GM23338 (cell line): Measurements from ENCODE around the gene NIPAL4. TPM values are rescaled to one million over a fixed set of nuclear protein-coding genes. Genes with fewer than 3 reads are reported as not detected.

Experiments used
- ATAC-seq: fragments of 200-7000 bp; cut with Tn5 transposase; 3 replicates; pipeline ENCODE4 v1.9.1; 2020
- DNase-seq: peaks from one replicate; pipeline ENCODE4 v3.0.0-alpha.2; 2015; ENCODE audit warnings: low spot score
- H2AFZ ChIP-seq: fragments of 200-600 bp; sonication (generic); 2 replicates; pipeline ENCODE4 v1.8.0; 2016; ENCODE audit warnings: antibody characterized with exemption, mild to moderate bottlenecking, moderate library complexity
- H3F3A ChIP-seq: fragments of 200-600 bp; sonication (generic); replicated peaks from 2 replicates; pipeline ENCODE4 v1.8.0; 2017; ENCODE audit warnings: antibody characterized with exemption, mixed run types, low read depth
- H3K27ac ChIP-seq: fragments of 200-600 bp; sonication (generic); 2 replicates; pipeline ENCODE4 v1.6.1; 2016; ENCODE audit warnings: low read depth
- H3K27me3 ChIP-seq: fragments of 200-600 bp; sonication (generic); 2 replicates; pipeline ENCODE4 v1.8.0; 2016; ENCODE audit warnings: mild to moderate bottlenecking, mixed run types, moderate library complexity; ENCODE audit not compliant: insufficient read depth
- H3K36me3 ChIP-seq: fragments of 200-600 bp; sonication (generic); 2 replicates; pipeline ENCODE4 v1.8.0; 2016; ENCODE audit warnings: mild to moderate bottlenecking; ENCODE audit not compliant: insufficient read depth
- H3K4me1 ChIP-seq: fragments of 200-600 bp; sonication (generic); 2 replicates; pipeline ENCODE4 v1.8.0; 2016; ENCODE audit warnings: mild to moderate bottlenecking, moderate library complexity; ENCODE audit not compliant: insufficient read depth
- H3K4me2 ChIP-seq: fragments of 200-600 bp; sonication (generic); 2 replicates; pipeline ENCODE4 v1.7.1; 2017; ENCODE audit warnings: mixed run types
- H3K4me3 ChIP-seq: fragments of 200-600 bp; sonication (generic); 2 replicates; pipeline ENCODE4 v1.6.1; 2016; ENCODE audit warnings: mixed run types
- H3K79me2 ChIP-seq: fragments of 200-600 bp; sonication (generic); replicated peaks from 2 replicates; pipeline ENCODE4 v1.8.0; 2017; ENCODE audit warnings: mild to moderate bottlenecking; ENCODE audit not compliant: insufficient read depth
- H3K9me2 ChIP-seq: fragments of 200-600 bp; sonication (generic); 2 replicates; pipeline ENCODE4 v1.8.0; 2017; ENCODE audit not compliant: insufficient read depth
- H4K20me1 ChIP-seq: fragments of 200-600 bp; sonication (generic); replicated peaks from 2 replicates; pipeline ENCODE4 v1.8.0; 2017; ENCODE audit warnings: mild to moderate bottlenecking; ENCODE audit not compliant: insufficient read depth
- H3K27ac Mint-ChIP-seq: 2 replicates; pipeline ENCODE4 v1.8.0; 2020; ENCODE audit warnings: inconsistent platforms, mild to moderate bottlenecking, moderate library complexity, mixed read lengths
- H3K27me3 Mint-ChIP-seq: 3 replicates; pipeline ENCODE4 v1.8.0; 2022; ENCODE audit warnings: low read depth, mild to moderate bottlenecking, moderate library complexity, mixed read lengths, inconsistent platforms; ENCODE audit not compliant: insufficient read depth, poor library complexity
- H3K36me3 Mint-ChIP-seq: 3 replicates; pipeline ENCODE4 v1.8.0; 2021; ENCODE audit warnings: low read depth, mild to moderate bottlenecking, inconsistent platforms, moderate library complexity, mixed read lengths
- H3K4me1 Mint-ChIP-seq: 3 replicates; pipeline ENCODE4 v1.8.0; 2020; ENCODE audit warnings: mild to moderate bottlenecking, inconsistent platforms, mixed read lengths
- H3K4me3 Mint-ChIP-seq: 3 replicates; pipeline ENCODE4 v1.8.0; 2021; ENCODE audit warnings: moderate library complexity, mild to moderate bottlenecking, inconsistent platforms, mixed read lengths
- H3K9me3 Mint-ChIP-seq: 3 replicates; pipeline ENCODE4 v1.8.0; 2020; ENCODE audit warnings: moderate library complexity, mild to moderate bottlenecking, inconsistent platforms, mixed read lengths
- CREB1 ChIP-seq: fragments of 250-450 bp; sonication (Bioruptor Pico); IDR thresholded peaks from 2 replicates; pipeline ENCODE4 v1.5.0; 2020; ENCODE audit warnings: low read depth, mild to moderate bottlenecking, moderate library complexity
- EZH2 ChIP-seq: fragments of 200-600 bp; sonication (generic); IDR thresholded peaks from one replicate; pipeline ENCODE4 v1.8.0; 2017; ENCODE audit warnings: antibody characterized with exemption, mild to moderate bottlenecking, low read depth; ENCODE audit not compliant: unreplicated experiment
- EZH2phosphoT487 ChIP-seq: fragments of 200-600 bp; sonication (generic); IDR thresholded peaks from one replicate; pipeline ENCODE4 v1.8.1; 2018; ENCODE audit warnings: antibody characterized with exemption; ENCODE audit not compliant: unreplicated experiment
- JUNB ChIP-seq: IDR thresholded peaks from one replicate; pipeline ENCODE4 v1.6.1; 2016; ENCODE audit warnings: antibody characterized with exemption; ENCODE audit not compliant: unreplicated experiment
- NANOG ChIP-seq: IDR thresholded peaks from 2 replicates; pipeline ENCODE4 v1.6.1; 2016; ENCODE audit warnings: antibody characterized with exemption, borderline replicate concordance
- POLR2AphosphoS5 ChIP-seq: IDR thresholded peaks from 2 replicates; pipeline ENCODE4 v1.6.1; 2016; ENCODE audit warnings: antibody characterized with exemption, low read depth
- STAT1 ChIP-seq: IDR thresholded peaks from one replicate; pipeline ENCODE4 v1.6.1; 2016; ENCODE audit warnings: antibody characterized with exemption; ENCODE audit not compliant: unreplicated experiment
- ZNF114 ChIP-seq: fragments of 250-450 bp; sonication (Bioruptor Pico); IDR thresholded peaks from 2 replicates; pipeline ENCODE4 v1.5.0; 2020; ENCODE audit warnings: mild to moderate bottlenecking, moderate library complexity
- ZNF331 ChIP-seq: fragments of 250-450 bp; sonication (Bioruptor Pico); IDR thresholded peaks from 2 replicates; pipeline ENCODE4 v1.5.0; 2020; ENCODE audit warnings: low read depth, mild to moderate bottlenecking, moderate library complexity
- polyA plus RNA-seq: library from polyadenylated mRNA; unstranded; fragments of >200 nt; fragmentation: Nextera tagmentation; extraction: Ambion mirVana; gene quantifications from 2 replicates; pipeline ENCODE4 v1.2.1, GENCODE V29; 2016
- total RNA-seq: library from RNA; depleted of rRNA; stranded (reverse); fragments of >200 nt; shearing (Covaris generic); gene quantifications from 2 replicates; pipeline ENCODE4 v1.2.3, GENCODE V29; 2014
- TF ChIP-seq, protein P1 (sequence below), 2 experiments: fragments of 200-600 bp in 1 of 2; sonication (generic) in 1 of 2; conservative IDR thresholded peaks; 2 replicates each; pipeline versions ENCODE4 v1.5.1 to v1.6.1; 2016 to 2017; ENCODE audit warnings: antibody characterized with exemption in 2 of 2, low read depth in 2 of 2, mild to moderate bottlenecking in 2 of 2, moderate library complexity in 1 of 2
- TF ChIP-seq, protein P2 (sequence below): fragments of 250-450 bp; sonication (Bioruptor Pico); IDR thresholded peaks from 2 replicates; pipeline ENCODE4 v1.5.0; 2020; ENCODE audit warnings: mild to moderate bottlenecking, moderate library complexity
- TF ChIP-seq, protein P3 (sequence below): IDR thresholded peaks from 2 replicates; pipeline ENCODE4 v1.6.1; 2016; ENCODE audit warnings: antibody characterized with exemption
- TF ChIP-seq, protein P4 (sequence below): IDR thresholded peaks from one replicate; pipeline ENCODE4 v1.6.1; 2018; ENCODE audit warnings: antibody characterized with exemption; ENCODE audit not compliant: unreplicated experiment

Gene NIPAL4
- total and polyA plus RNA-seq, 2 experiments from 2014 or later = 0.21 TPM; not detected in 1

DNA sequence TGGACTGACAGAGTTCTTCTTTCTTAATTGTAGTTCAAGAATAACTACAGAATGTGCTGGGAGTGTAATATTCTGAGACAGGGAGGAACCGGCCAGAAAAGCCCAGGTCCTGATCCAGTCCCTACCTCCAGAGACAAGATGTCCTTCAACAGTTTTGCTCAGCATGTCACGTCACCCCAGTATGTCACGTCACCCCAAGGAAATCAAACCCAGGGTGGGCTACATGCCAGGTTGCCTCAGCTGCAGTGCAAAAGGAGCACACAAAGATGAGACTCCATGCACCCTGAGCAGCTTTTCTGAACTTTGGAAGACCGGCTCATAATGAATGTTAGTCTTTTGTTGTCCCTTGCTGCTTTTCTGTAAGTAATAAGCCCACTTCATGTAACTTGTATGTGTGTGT lies 25.9 kb upstream of the NIPAL4 start:
- Histone ChIP-seq H3K27me3 (no peaks in the 10 kb centered on the region), H3K79me2 (no peaks in the 10 kb centered on the region), H3K4me2 (no peak overlapping the region), H2AFZ (no peak overlapping the region), H3K36me3 (peaks cover 3% of the 10 kb centered on the region; the same call in 1 of the 2 replicates), H3K27ac (no peak overlapping the region), H3K9me2 (no peaks in the 10 kb centered on the region), H4K20me1 (no peaks in the 10 kb centered on the region), H3K4me3 (no peak overlapping the region), H3F3A (no peaks in the 10 kb centered on the region), H3K4me1 (no peaks in the 10 kb centered on the region)
- H3K27ac Mint-ChIP-seq = no peak overlapping the region
- no peaks in the 10 kb centered on the region for H3K4me1 Mint-ChIP-seq
- H3K9me3 Mint-ChIP-seq = peaks cover 4% of the 10 kb centered on the region; the same call in 1 of the 3 replicates
- TF ChIP-seq ZNF114 (no peak), NANOG (no peak), POLR2AphosphoS5 (no peak), STAT1 (no peak), EZH2 (no peak), JUNB (no peak), ZNF331 (CRISPR knock-in tag) (no peak), EZH2phosphoT487 (no peak), CREB1 (CRISPR knock-in tag) (no peak)
- TF ChIP-seq, protein P1, sequence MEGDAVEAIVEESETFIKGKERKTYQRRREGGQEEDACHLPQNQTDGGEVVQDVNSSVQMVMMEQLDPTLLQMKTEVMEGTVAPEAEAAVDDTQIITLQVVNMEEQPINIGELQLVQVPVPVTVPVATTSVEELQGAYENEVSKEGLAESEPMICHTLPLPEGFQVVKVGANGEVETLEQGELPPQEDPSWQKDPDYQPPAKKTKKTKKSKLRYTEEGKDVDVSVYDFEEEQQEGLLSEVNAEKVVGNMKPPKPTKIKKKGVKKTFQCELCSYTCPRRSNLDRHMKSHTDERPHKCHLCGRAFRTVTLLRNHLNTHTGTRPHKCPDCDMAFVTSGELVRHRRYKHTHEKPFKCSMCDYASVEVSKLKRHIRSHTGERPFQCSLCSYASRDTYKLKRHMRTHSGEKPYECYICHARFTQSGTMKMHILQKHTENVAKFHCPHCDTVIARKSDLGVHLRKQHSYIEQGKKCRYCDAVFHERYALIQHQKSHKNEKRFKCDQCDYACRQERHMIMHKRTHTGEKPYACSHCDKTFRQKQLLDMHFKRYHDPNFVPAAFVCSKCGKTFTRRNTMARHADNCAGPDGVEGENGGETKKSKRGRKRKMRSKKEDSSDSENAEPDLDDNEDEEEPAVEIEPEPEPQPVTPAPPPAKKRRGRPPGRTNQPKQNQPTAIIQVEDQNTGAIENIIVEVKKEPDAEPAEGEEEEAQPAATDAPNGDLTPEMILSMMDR (conservative IDR thresholded peaks at IDR 0.05; ENCODE audit: low read depth in 2 of 2) = no peak
- TF ChIP-seq, protein P2, sequence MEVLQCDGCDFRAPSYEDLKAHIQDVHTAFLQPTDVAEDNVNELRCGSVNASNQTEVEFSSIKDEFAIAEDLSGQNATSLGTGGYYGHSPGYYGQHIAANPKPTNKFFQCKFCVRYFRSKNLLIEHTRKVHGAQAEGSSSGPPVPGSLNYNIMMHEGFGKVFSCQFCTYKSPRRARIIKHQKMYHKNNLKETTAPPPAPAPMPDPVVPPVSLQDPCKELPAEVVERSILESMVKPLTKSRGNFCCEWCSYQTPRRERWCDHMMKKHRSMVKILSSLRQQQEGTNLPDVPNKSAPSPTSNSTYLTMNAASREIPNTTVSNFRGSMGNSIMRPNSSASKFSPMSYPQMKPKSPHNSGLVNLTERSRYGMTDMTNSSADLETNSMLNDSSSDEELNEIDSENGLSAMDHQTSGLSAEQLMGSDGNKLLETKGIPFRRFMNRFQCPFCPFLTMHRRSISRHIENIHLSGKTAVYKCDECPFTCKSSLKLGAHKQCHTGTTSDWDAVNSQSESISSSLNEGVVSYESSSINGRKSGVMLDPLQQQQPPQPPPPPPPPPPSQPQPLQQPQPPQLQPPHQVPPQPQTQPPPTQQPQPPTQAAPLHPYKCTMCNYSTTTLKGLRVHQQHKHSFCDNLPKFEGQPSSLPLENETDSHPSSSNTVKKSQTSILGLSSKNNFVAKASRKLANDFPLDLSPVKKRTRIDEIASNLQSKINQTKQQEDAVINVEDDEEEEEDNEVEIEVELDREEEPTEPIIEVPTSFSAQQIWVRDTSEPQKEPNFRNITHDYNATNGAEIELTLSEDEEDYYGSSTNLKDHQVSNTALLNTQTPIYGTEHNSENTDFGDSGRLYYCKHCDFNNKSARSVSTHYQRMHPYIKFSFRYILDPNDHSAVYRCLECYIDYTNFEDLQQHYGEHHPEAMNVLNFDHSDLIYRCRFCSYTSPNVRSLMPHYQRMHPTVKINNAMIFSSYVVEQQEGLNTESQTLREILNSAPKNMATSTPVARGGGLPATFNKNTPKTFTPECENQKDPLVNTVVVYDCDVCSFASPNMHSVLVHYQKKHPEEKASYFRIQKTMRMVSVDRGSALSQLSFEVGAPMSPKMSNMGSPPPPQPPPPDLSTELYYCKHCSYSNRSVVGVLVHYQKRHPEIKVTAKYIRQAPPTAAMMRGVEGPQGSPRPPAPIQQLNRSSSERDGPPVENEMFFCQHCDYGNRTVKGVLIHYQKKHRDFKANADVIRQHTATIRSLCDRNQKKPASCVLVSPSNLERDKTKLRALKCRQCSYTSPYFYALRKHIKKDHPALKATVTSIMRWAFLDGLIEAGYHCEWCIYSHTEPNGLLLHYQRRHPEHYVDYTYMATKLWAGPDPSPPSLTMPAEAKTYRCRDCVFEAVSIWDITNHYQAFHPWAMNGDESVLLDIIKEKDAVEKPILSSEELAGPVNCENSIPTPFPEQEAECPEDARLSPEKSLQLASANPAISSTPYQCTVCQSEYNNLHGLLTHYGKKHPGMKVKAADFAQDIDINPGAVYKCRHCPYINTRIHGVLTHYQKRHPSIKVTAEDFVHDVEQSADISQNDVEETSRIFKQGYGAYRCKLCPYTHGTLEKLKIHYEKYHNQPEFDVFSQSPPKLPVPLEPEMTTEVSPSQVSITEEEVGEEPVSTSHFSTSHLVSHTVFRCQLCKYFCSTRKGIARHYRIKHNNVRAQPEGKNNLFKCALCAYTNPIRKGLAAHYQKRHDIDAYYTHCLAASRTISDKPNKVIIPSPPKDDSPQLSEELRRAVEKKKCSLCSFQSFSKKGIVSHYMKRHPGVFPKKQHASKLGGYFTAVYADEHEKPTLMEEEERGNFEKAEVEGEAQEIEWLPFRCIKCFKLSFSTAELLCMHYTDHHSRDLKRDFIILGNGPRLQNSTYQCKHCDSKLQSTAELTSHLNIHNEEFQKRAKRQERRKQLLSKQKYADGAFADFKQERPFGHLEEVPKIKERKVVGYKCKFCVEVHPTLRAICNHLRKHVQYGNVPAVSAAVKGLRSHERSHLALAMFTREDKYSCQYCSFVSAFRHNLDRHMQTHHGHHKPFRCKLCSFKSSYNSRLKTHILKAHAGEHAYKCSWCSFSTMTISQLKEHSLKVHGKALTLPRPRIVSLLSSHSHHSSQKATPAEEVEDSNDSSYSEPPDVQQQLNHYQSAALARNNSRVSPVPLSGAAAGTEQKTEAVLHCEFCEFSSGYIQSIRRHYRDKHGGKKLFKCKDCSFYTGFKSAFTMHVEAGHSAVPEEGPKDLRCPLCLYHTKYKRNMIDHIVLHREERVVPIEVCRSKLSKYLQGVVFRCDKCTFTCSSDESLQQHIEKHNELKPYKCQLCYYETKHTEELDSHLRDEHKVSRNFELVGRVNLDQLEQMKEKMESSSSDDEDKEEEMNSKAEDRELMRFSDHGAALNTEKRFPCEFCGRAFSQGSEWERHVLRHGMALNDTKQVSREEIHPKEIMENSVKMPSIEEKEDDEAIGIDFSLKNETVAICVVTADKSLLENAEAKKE = no peak
- TF ChIP-seq, protein P3, sequence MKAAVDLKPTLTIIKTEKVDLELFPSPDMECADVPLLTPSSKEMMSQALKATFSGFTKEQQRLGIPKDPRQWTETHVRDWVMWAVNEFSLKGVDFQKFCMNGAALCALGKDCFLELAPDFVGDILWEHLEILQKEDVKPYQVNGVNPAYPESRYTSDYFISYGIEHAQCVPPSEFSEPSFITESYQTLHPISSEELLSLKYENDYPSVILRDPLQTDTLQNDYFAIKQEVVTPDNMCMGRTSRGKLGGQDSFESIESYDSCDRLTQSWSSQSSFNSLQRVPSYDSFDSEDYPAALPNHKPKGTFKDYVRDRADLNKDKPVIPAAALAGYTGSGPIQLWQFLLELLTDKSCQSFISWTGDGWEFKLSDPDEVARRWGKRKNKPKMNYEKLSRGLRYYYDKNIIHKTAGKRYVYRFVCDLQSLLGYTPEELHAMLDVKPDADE = no peak
- TF ChIP-seq, protein P4, sequence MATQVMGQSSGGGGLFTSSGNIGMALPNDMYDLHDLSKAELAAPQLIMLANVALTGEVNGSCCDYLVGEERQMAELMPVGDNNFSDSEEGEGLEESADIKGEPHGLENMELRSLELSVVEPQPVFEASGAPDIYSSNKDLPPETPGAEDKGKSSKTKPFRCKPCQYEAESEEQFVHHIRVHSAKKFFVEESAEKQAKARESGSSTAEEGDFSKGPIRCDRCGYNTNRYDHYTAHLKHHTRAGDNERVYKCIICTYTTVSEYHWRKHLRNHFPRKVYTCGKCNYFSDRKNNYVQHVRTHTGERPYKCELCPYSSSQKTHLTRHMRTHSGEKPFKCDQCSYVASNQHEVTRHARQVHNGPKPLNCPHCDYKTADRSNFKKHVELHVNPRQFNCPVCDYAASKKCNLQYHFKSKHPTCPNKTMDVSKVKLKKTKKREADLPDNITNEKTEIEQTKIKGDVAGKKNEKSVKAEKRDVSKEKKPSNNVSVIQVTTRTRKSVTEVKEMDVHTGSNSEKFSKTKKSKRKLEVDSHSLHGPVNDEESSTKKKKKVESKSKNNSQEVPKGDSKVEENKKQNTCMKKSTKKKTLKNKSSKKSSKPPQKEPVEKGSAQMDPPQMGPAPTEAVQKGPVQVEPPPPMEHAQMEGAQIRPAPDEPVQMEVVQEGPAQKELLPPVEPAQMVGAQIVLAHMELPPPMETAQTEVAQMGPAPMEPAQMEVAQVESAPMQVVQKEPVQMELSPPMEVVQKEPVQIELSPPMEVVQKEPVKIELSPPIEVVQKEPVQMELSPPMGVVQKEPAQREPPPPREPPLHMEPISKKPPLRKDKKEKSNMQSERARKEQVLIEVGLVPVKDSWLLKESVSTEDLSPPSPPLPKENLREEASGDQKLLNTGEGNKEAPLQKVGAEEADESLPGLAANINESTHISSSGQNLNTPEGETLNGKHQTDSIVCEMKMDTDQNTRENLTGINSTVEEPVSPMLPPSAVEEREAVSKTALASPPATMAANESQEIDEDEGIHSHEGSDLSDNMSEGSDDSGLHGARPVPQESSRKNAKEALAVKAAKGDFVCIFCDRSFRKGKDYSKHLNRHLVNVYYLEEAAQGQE = no peak
- no peak overlapping the region for H3K4me3 Mint-ChIP-seq
- no peaks in the 10 kb centered on the region for H3K36me3 Mint-ChIP-seq
- peaks cover 11% of the 10 kb centered on the region for H3K27me3 Mint-ChIP-seq
- ATAC-seq = no peak
- DNase-seq = no peak
